Peyer's patch (tissue), 4 donors: Measurements from ENCODE around the gene SORL1.

Experiments
- CTCF ChIP-seq, 6 experiments: fragments of 450-650 bp in 4 of 6; fragments of 200-600 bp in 2 of 6; sonication (generic) in 1 of 6; IDR thresholded peaks; one replicate each; pipeline ENCODE4 v1.5.1; 2017 to 2019; ENCODE audit warnings: antibody characterized with exemption in 6 of 6, mild to moderate bottlenecking in 3 of 6, moderate library complexity in 1 of 6
- POLR2A ChIP-seq, 2 donors: fragments of 450-650 bp; IDR thresholded peaks; one replicate each; pipeline ENCODE4 v1.5.1; 2017; ENCODE audit warnings: antibody characterized with exemption in 2 of 2, mild to moderate bottlenecking in 2 of 2, moderate library complexity in 2 of 2

DNA sequence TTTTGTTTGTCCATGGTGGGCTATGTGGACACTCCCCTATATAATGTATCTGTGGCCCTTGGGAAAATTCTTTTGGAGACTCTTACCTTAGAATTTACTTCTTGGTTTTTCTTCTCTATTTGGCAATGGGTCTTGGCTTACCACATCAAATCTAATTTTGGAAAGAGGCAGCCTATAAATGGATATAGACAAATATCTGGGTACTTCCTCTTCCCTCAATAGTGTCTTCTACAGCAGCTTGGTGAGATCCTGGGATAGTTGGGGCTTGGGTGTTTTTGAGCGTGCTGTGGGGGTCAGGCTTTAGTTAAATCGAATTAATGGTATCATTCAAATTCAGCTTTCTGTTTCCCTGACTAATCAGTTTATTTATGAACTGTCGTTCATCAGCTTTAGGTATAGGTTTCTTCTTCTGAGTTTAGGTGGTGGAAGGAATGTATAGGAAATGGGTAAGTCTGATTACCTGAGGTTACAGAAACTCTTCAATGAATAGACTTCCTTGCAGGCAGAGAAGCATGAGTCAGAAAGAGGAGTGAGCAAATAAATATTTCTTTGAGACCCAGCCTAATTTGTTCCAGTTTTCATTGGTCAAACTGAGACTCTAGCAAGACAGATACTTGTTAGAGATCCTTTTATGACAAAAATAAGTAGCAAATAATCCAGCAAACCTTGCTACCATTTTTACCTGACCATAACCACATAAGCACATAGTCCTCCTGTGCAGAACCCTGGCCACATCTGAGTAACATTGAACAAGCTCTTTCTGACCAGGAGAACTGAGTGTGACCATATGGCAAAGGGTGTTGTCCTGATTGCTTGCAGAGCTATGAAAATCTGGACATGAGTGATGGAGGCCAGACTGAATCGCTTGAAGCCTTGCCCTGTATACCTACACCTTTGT lies 69.3 kb downstream of the SORL1 start:
- TF ChIP-seq POLR2A (IDR thresholded peaks at IDR 0.05) (no peak), CTCF (IDR thresholded peaks at IDR 0.05) (no peak)
